CD4-positive, alpha-beta T cell treated with Interleukin-17A for 1 hour (primary cell): ENCODE results near the gene LRRK1.

ENCODE experiments used
- DNase-seq: peaks from one replicate; pipeline ENCODE4 v3.0.0-alpha.2; 2020

Gene LRRK1

DNA sequence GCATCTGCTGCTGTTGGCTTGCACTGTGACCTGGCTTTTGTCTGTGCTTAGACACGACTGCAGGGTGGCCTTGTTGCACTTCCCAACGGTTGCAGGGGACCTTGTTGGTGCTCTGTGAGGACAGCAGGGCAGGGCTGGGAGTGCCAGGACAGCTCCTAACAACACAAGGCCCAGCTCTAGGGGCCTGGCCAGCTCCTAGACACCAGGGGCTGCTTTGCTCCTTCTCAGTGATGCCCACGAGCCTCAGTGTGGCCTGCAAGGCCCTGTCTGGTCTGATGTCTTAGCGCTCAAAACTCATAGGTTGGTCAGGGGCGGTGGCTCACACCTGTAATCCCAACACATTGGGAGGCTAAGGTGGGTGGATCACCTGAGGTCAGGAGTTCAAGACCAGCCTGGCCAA lies 183.6 kb downstream of the LRRK1 start:
- DNase-seq: no peak

DNA sequence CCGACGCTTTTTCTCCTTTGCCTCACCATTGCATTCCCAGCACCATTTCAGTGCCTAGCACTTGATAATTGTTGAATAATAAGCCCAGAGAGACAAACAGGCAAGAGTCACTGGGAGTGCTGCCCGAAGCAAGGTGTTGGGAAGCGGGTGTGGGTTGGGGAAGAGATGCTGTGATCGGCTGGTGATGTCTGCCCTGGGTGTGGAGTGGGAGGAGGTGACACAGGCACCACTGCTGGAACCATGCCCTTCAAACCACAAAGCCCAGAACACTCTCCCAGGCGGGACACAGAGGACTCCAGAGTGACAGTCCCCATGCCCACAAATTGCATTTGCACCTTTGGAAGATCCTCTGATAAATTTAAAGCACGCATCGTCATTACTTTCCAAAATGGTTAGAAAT lies 184.4 kb downstream of the LRRK1 start:
- DNase-seq: no peak

DNA sequence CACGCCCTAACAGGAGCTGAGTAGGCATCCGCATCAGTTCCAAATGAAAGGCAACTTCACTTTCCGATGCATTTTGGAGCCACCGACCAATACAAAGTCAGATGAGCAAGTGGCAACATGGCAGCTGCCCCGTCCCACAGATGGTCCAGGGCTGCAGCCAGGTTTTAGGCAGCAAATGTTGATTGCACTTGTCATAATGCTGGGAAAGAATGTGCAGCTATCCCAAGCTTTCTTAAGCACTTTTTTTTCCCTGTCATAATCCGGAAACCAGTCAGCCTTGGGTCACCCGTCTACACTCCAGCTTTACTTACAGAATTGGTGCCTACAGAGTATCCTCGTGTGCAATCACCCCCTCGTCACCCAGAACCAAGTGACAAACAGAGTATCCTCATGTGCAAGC lies 185.0 kb downstream of the LRRK1 start:
- DNase-seq: no peak

DNA sequence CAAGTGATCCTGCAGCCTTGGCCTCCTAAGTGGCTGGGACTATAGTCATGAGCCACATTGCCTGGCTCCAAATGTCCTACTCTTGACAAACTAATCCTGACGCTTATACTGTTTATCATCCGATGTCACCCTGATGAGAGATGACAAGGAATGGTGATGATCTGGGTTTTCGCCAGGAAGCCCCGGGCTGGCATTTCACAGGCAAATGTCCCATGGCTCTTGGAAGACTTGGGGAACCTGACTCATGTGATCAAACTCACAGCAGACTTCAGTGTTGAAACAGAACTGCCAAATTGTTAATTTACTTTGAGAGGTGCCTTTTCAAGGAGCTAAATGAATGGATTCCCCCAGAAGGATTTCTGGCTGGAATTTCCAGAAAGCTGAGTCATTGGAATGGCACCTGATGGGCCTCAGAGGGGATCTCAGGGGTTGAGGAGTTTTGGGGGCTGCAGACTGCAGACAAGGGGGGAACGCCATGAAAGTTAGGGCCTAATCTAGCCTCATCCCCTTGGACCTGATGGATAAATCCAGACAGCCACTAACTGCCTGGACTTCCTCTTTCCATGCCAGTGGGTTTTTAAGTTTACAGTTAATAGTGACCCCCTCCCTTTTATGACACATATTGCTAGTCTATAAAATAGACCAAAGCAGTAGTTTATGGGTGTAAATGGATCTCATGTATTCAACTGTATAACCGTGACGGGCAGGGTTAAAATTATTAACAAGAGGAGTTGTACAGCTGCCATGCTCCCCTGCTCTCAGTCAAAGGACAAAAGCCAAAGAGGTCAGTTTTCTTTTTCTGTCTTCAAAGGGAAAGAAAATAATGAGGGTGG lies 186.1 kb downstream of the LRRK1 start:
- DNase-seq: no peak

DNA sequence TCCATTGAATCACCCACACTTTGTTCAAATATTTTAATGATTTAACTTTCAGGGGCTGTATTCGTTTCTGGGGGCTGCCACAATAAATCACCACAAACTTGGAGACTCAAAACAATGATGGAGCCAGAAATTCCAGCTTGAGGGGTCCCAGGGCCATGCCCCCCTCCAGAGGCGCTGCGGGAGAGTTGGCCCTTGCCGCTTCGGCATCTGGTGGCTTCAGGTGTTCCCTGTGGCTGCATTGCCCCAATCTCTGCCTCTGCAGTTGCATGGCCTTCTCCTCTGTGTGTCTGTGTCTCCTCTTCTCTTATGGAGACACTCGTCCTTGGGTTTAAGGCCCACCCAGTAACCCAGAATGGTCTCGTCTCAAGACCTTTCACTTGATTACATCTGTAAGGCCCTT lies 187.9 kb downstream of the LRRK1 start:
- no peak for DNase-seq

DNA sequence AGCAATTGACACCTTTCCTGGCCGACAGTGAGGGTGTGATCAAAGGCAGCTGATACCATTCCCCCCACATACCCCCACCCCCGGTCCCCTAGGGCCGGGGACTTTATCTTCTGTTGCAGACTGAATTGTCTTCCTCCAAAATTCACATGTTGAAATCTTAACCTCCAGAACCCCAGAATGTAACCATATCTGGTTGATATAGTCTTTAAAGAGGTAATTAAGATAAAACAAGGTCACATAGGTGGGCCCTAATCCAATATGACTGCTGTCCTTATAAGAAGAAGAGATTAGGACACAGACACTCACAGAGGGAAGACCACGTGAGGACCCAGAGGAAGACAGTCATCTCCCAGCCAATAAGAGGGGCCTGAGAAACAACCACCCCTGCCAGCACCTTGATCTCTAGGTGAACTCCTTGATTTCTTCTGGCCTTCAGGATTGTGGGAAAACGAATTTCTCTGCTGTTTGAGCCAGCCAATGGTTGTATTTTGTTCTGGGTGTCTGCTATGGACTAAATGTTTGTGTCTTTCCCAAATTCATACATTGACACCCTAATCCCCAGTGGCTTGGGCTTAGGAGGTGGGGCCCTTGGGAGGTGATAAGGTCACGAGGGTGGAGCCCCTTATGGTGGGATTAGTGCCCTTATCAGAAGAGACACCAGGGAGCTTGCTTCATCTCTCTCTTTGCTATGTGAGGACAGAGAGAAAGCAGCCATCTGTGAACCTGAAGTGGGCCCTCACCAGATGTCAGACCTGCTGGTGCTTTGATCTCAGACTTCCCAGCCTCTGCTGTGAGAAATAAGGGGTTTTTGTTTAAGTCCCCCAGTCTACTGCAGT lies 188.7 kb downstream of the LRRK1 start:
- DNase-seq: no peak

DNA sequence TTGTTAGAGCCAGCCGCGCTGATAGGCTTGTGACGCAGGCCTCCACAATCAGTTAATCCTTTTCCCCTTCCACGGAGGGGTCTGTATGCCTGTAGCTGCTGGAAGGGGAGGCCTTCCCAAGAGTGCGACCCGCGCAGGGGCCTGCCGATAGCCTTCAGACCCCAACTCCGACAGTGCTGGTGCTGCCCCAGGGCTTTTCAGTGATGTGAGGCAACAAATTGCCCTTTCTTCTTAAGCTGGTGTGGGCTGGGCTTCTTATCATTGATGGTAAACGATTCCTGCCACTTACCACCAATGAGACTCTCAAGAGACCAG lies 189.3 kb downstream of the LRRK1 start:
- no peak for DNase-seq

DNA sequence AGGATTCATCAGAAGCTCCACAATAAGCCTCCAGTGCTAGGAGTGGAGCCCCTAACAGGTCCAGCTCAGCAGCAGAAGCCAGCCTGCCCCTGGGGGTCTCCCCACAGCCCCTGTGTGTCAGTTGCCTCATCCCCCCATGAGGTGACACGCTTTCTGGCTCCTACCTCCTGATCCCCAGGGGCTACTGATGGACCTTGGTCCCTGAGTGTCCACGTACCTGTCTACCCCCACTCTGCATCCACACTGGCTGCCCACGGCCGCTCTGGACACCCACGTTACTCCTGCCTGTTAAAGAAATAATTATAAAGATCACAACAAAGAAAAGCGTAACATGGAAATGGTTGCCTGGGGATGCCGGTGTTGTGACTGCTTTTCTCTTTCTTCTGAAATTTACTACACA lies 189.6 kb downstream of the LRRK1 start:
- no peak for DNase-seq

DNA sequence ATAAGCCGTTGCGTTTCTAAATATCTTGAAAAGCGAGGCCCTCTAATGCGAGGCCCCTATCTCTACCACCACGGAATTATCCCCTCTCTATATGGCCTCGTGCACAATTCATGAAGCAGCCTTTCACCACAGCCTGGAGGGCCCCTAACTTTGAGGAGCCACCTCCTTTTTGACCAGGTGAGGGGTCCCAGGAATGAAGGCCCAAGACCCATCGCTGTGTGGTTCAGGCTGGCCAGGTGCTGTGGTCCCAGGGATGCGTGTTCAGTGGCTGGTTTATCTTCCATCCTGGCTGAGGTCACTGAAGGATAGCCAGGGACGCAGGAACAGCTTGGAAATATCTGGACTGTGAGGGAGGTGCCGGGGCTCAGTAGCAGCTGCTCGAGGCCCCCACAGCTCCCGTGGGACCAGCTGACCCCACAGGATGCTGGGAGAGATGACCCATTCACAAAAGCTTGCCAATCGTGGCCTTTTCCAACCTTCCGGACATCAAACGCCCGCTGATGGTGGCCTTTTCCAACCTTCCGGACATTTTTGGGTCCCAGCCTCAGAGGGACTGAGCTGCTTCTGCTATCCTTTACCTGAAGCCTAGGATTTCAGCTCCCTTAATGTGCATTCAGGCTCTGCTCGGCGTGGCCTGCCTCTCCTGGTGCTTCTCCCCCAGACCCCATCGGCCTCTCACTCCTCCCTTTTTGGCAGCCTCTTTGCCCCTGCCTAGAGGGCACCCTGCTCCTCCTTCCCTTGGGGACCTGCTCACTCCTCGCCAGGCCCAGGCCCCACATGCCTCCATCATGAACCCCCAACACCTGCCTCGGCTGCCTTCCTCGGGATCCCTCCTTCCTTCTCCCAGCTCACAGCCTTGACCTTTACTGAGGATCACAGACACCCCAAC lies 191.8 kb downstream of the LRRK1 start:
- DNase-seq: no peak

DNA sequence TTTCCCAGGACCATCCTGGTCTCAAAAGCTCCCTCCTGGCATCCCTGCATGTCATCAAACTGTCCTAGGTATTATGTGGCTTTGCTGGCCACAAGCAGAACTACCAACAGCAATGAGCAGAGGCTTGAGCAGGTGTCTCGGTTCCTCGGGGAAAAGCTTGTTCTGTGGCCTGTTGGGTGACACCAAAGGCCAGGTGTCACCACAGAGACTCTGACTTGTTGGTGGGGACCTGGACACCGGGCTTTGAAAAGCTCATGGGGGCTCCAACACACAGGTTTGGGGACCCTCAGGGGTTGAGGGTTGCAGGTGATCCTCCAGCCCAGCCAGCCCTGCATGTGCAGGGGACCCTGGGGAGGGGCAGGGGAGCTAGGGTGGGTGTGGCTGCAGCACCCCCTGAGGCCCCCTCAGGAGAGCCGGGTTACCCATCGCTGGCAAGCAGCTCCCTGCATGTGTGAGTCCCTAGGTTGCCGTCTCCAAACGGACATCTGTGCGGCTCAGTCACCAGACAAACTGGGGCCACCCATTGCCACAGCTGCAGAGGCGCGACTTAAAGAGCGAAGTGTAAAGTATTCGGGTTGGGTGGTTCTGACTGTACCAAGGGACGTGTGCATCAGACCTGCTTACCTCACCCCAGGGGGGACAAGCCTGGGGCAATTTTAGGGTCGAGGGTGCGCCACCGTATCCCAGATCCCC lies 192.6 kb downstream of the LRRK1 start:
- no peak for DNase-seq

DNA sequence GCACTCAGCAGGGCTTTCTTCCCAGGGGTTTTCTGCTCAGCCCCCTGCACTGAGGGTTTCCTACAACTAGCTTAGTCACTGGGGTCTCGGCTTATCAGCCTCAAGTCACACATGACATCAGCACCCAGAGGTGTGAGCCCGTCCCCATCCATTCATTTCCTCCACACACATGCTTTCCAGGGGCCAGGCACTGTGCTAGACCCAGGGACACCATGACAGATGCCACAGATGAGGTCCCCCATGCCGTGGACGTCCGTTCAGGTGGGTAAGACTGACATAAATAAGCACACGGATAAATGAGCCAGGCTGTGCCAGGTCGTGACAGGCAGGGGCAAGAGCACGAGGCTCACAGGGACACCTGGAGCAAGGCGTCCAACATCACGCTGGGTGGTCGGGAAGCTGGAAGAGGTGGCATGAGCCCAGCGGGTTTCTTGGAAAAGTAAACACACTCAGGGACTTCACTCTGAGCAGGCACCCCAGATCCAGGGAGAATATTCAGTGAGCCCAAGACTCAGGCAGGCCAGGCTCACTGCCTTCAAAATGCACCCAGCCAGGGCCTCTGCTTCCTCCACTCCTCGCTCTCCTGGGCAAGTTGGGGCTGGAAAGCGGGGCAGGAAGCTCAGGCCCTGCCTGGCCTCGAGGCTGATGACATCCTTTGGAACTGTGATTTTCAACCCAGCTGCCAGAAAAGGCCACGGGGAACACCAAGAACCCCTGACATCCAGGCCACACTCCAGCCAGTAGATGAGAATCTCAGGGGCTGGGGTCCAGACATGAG lies 193.4 kb downstream of the LRRK1 start:
- no peak for DNase-seq

DNA sequence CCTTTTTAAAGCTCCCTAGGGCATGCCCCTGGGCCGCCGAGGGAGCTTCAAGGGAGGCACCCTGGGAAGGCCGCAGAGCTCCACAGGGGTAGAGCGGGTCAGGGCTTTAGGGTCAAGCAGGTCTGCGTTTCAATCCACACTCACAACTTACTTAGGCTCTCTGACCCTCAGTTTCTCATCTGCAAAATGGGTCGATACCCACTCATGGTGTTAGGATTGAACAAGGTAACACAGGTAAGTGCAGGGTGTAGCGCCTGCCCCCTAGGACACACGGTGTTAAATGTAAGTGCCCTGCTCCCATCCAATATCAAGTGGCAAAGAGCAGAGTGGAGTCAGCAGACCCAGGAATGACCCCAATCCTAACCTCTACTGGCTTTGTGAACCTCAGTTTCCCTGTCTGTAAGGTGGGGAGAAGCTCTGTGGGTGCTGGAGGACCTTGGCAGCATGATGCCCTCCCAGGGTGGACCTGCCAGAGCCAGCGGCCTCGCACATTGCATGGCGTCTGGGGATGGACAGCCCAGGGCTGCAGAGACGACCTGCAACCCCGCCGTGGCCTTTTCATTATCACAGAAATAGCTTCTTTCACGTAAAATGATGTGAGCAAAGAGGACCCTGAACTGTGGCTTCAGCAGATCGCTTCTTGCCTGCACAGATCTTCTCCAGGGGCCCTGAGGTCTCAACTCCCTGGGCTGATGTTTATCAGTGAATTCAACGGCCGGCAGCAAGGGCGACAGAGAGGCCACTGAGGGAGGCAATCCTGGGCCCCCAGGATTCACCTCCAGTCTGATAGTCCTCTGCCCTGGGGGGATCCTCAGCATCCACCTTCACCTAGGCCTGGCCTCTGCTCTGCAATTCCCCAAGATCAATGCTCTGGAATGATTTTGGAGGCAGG lies 194.2 kb downstream of the LRRK1 start:
- no peak for DNase-seq

DNA sequence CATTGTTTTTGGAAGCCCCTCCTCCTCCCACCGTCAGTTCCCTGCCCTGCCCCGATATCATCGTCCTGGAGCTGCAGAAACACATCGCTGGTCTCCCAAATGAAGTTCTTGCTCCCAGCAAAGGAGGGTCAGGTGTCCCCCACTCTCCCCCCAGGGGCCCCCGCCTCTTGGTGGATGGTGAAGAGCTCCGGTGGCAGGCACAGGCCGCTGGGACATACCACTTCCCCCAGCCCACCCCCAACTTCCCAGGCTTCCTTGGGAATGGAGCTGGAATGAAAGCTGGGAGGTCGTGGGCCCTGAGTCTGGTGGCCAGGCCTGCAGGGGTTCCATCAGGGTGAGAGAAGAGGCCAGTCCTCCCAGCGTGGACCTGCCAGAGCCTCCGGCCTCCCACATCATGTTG lies 195.0 kb downstream of the LRRK1 start:
- no peak for DNase-seq

DNA sequence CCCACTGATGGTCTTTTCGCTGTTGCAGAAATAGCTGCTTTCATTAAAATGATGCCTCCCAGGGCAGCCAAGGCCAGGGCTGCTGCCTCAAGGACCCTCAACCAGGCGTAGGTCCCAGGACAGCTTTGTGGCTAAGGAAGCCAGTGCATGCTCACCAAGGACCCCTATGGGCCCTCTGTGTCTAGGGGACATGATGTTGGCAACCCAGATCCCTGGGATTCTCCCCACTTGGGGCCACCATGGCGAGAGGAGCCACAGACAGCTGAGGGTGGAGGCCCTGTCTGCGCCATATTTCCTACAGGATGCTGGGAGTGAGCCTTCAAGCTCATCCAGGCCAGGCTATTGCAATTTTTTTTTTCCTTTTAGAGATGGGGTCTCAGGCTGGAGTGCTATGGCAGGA lies 195.5 kb downstream of the LRRK1 start:
- DNase-seq: no peak

DNA sequence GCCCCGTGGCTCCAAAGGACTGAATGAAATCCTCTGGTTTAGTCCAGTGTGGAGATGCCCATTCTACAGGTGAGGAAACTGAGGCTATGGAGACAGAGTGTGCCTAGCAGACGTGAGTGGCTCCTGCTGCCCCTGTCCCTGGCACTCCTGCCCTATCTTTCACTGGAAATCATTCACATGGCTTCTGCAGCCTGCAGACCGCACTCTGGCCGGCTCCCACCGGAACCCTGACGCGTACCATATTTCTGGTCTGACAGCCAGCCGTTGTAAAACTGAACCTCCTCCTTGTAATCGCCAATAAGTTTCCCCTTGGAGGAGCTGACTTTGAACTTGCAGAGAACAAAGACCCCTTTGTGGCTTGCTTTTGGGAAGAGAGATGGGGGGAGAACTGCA lies 196.2 kb downstream of the LRRK1 start:
- DNase-seq: no peak

DNA sequence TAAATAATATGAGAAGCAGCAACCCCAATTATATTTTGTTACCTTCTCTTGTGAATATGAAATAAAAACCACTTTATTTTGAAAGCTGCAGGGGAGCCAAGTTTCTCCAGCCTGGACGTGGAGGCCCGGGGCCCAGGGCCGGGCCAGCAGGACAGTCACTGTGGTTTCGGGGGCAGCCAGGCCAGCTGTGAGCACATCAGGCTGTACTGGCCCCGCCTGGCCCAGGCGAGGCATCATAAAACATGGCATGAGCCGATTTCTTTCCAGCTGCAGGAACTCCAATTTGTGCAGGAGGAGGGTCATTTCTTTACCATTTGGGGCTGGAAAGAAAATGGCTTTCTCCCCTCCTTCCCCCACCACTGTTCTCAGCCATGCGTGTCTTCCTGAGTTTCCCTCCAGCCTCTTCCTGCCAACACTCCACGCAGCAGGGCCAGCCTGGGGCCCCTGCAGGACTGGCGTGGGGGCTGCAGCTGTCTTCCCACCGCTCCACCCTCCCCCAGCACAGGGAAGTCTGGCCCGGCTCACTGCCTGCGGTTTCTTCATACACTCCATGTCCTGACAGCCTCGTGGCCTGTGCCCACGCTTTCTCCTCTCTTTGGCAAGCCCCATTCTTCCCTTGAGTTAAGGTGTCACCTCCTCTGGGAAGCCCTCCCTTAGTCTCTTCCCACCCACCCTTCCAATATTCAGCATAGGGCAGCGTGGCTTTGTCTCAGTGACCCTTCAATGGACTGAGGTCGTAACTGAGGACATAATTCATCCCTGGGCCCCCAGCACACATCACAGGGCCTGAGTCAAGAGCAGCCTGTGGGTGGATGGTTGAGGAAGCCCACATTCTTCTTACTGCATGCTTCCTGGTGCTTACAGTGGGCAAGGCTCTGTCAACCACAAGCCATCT lies 196.9 kb downstream of the LRRK1 start:
- DNase-seq: no peak

DNA sequence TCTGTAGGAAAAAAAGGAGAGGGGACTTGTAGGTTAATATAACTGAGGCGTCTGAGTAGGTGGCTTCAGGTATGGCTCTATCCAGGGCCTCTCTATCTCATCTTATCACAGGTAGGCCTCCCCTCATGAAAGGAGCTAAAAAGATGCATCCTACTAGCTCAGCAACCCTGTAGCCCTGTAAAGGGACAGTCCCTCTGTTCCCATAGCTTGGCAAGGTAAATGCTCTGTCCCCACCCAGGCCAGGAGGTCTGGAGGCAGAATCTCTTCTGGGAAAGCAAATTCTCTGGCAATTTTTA lies 197.5 kb downstream of the LRRK1 start:
- no peak for DNase-seq

DNA sequence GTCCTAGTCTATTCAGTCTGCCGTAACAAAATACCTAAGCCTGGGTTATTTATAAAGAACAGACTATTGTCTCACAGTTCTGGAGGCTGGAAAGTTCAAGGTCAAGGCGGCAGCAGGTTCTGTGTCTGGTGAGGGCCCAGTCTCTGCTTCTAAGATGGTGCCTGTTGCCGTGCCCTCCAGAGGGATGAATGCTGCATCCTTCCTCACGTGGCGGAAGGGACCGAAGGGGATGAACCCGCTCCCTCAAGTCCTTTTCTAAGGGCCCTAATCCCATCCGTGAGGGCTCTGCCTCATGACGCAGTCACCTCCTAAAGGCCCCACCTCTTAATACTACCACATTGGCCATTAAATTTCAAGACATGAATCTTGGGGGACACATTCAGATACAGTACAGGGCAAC lies 199.0 kb downstream of the LRRK1 start:
- DNase-seq: no peak

DNA sequence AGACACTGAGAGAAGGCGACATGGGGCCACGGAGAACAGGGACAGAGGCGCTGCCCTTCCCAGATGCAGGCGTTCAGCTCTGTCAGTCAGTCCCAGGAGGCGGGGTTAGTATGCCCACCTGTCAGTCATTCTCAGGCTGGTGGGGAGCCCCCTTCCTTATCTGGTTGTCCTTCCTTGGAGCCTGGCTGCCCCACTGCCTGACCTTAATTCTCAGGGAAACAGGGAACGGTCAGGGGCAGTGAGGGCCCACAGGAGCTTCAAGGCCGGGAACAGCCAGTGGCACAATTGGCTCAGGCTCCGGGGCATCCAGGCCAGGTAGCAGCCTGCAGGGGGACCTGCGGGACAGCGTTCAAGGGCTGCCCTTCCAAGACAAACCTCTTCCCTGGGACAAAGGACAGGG lies 199.5 kb downstream of the LRRK1 start:
- DNase-seq: no peak

DNA sequence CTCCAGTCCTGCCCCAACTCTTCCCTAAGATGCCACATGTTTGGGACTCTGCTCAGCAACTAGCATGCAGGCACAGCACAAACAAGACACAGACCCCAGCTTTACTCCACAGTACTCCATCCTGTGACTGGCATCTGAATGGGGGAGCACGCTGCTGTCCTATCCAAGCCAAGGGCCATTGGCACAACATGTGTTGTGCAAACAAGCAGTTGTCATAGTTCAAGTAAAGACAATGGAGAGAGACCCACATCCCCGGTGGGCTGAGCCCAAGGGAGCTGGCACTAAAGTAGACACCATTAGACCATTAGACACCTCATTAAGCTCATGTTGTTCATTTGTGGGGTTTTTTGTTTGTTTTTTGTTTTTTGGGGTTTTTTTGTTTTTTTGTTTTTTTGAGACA lies 200.0 kb downstream of the LRRK1 start:
- DNase-seq: no peak
